Activated naive CD8-positive, alpha-beta T cell (primary cell): ENCODE results near the gene MAD1L1.
A peak's percentile ranks its signal among the peaks of the same experiment; 100 is the strongest.

Experiments
- H3K27ac Mint-ChIP-seq: one replicate; pipeline ENCODE4 v1.8.0; 2021; ENCODE audit warnings: mixed read lengths
- H3K27me3 Mint-ChIP-seq: one replicate; pipeline ENCODE4 v1.8.0; 2021; ENCODE audit warnings: mixed read lengths
- H3K36me3 Mint-ChIP-seq: one replicate; pipeline ENCODE4 v1.8.0; 2021; ENCODE audit warnings: mixed read lengths
- H3K4me1 Mint-ChIP-seq: one replicate; pipeline ENCODE4 v1.8.0; 2021; ENCODE audit warnings: low read depth, mixed read lengths
- H3K4me3 Mint-ChIP-seq: one replicate; pipeline ENCODE4 v1.8.0; 2021; ENCODE audit warnings: mild to moderate bottlenecking, mixed read lengths
- H3K9me3 Mint-ChIP-seq: one replicate; pipeline ENCODE4 v1.8.0; 2021; ENCODE audit warnings: low read depth, mixed read lengths

MAD1L1 gene

DNA sequence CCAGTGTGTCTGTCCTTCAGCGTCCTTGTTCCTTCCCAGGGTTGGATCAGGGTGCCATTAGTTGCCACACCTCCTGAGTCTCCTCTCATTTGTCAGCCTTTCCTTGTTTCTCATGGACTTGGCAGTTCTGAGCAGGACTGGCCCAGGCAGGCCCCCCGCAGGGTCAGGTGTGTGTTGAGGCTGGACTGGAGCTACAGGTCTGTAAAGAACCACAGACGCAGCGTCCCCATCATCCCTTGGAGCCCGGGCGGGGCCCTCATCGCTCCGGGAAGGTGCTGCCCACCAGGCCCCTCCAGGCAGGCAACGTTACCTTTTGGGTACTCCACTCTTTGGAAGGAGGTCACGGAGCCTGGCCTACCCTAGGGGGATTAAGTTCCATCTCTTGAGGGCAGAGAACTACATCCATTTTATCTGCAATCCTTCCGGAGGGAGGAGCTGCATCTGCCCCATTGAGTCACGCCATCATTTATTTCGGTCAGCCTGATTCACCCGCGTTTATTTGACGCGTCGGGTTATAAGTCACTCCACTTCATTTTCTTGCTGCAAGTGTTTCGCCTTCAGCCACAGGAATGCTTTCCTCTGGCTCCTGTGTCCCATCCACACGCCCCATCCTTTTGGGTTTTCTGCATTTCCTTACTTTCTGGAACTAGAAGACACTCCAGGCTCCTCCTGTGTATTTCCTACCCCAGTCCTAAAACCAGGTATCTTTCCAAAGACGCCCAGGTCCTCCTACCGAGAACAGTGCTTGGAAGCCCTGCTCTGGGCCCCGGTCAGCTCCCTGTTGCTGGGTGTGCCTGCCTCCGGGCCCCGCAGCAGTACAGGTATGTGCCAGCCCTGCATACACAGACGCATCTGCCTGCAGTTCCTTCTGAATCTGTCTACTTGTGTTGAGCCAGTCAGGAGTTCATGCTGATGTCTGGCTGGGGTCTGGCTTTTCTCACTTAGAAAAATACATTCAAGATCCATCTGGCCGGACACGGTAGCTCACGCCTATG is 141.9 kb downstream of the MAD1L1 start:
- Mint-ChIP-seq H3K36me3 (peaks cover 16% of the 10 kb centered on the region), H3K27ac (no peak overlapping the region), H3K9me3 (no peaks in the 10 kb centered on the region), H3K4me1 (peaks cover 20% of the 10 kb centered on the region), H3K27me3 (no peaks in the 10 kb centered on the region), H3K4me3 (no peak overlapping the region)

DNA sequence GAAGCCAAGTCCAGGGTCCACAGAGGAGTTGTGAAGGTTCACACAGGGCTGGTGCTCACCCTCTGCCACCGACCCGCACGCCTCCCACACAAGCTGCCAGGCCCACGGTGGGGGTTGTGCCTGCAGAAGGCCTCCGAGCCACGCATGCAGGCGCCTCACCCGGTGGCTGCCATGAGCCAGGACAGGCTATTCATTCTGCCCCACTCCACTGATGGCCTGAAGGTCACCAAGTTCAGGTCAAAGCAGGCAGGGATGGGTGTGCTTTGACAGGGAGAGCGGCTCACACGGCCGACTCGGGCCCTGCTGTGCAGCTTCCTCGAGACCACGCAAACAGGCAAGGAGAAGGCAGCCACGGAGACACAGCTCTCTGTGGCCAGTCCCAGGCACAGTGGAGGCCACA is 143.9 kb downstream of the MAD1L1 start:
- Mint-ChIP-seq H3K4me3 (no peak overlapping the region), H3K27ac (no peak overlapping the region), H3K4me1 (peaks cover 36% of the 10 kb centered on the region), H3K27me3 (no peaks in the 10 kb centered on the region), H3K9me3 (no peaks in the 10 kb centered on the region), H3K36me3 (peaks cover 13% of the 10 kb centered on the region)

DNA sequence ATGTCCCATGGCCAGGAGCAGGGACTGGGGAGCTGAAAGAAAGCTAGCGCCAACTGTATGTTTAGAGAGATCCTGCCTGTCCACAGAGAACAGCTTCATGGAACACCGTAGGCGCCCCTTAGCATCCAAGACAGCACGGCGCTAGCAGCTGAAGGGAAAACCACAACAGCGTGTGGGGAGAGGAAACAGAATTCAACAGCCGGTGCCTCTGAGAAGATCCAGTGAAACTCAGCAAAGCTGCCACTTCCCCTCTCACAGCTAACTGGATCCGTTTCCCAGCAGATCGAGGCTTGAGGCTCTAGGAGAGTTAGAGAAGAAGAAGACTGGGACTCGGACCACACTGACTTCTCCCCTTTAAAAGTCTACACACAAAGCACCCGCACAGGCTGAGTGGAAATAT is 145.0 kb downstream of the MAD1L1 start:
- no peak overlapping the region for H3K4me3 Mint-ChIP-seq
- no peaks in the 10 kb centered on the region for H3K9me3 Mint-ChIP-seq
- no peak overlapping the region for H3K27ac Mint-ChIP-seq
- peaks cover 10% of the 10 kb centered on the region for H3K36me3 Mint-ChIP-seq
- no peaks in the 10 kb centered on the region for H3K27me3 Mint-ChIP-seq
- peaks cover 37% of the 10 kb centered on the region for H3K4me1 Mint-ChIP-seq

DNA sequence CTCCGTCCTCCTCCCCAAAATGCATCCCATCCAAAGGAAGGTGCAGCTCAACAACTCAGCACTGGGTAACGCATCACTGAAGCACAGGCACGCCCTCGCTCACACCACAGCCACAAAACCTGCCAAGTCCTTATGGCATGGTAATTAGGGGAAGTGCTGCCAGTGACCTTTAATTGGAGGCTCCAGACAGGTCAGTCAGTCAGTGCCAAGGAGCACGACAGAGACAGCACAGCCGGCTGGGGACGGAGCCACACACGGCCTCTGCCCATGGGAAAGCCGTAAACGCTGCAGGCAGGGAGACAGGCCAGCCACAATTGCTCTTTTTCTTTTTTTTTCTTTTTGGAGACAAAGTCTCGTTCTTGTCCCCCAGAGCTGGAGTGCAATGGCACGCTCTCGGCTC is 146.5 kb downstream of the MAD1L1 start:
- no peaks in the 10 kb centered on the region for H3K27me3 Mint-ChIP-seq
- H3K36me3 Mint-ChIP-seq = peaks cover 7% of the 10 kb centered on the region
- H3K4me3 Mint-ChIP-seq = no peak overlapping the region
- H3K4me1 Mint-ChIP-seq = peaks cover 38% of the 10 kb centered on the region
- H3K27ac Mint-ChIP-seq = no peak overlapping the region
- H3K9me3 Mint-ChIP-seq = no peaks in the 10 kb centered on the region

DNA sequence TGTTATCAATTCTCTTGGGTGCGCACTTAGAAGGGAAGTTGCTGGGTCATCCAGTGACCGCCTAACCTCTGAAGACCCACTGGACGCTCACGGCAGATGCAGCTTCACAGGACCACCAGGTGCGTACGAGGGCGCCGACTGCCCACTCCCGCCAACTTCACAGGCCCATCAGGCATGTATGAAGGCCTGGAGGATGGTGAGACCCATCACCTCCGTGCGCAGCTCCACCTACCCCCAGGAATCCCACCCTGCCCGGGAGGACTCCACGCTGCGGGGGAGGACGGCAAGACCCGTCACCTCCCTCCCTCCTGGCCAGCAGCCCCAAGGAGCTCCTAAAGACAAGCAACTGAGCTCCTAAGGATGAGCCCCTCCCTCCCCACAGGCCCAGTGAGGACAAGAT is 146.9 kb downstream of the MAD1L1 start:
- Mint-ChIP-seq H3K27ac (no peak overlapping the region), H3K4me1 (peaks cover 38% of the 10 kb centered on the region), H3K4me3 (no peak overlapping the region), H3K36me3 (peaks cover 7% of the 10 kb centered on the region), H3K27me3 (no peaks in the 10 kb centered on the region), H3K9me3 (no peaks in the 10 kb centered on the region)

DNA sequence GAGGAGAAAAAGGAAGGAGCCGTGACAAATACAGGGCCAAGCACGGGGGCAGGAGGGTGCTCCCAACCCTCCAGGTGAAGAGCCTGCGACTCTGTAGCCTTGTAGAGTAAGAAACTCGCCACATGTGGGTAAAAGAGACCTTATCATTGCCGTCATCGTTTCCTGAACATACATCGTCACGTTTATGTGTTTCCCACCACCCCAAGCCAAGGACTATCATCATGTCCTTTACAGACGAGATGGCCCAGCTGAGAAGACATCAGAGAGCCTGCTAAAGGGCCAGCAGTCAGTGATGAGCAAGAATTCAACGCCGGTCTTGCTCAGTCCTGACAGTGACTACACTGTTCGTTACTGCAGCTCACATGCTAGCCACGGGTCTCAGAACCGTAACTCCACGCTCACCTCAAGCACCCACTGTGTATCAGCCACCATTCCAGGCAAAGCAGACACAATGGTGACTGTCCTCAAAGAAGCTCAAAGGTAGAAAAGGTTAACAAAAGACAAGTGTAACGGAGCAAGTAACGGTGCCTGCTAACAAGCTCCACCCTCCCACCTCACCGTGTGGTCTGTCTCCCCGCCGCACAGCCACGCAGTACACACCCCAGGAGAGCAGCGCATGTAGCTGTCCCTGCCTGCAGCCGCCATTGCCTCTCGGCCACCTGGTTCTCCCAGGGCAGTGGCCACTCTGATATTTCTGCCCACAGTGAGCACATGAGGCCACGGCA is 147.8 kb downstream of the MAD1L1 start:
- Mint-ChIP-seq H3K4me3 (peak overlapping the region; percentile 30), H3K27me3 (no peaks in the 10 kb centered on the region), H3K4me1 (peaks cover 38% of the 10 kb centered on the region), H3K9me3 (no peaks in the 10 kb centered on the region), H3K36me3 (peaks cover 7% of the 10 kb centered on the region), H3K27ac (peak overlapping the region; percentile 61)

DNA sequence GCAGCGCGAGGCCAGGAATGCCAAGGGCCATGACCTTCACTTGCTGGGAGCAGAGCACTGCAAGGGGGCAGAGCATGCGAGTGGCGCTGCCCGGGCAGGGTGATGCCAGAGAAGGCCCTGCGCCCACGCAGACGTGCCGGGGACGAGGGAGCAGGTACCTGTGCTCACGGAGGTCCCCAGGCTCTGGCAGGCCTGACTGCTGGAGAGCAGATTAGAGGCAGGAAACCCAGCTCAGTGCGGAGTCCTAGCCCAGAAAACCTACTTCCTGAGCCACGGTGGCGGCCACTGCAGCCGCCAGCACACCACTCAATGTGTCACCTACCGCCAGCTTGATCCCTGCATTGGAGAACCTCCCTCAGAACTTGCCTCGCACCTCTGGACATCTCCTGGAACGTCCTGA is 148.4 kb downstream of the MAD1L1 start:
- Mint-ChIP-seq H3K9me3 (no peaks in the 10 kb centered on the region), H3K27ac (no peak overlapping the region), H3K36me3 (peaks cover 4% of the 10 kb centered on the region), H3K4me3 (peak overlapping the region; percentile 30), H3K4me1 (peaks cover 43% of the 10 kb centered on the region), H3K27me3 (no peaks in the 10 kb centered on the region)

DNA sequence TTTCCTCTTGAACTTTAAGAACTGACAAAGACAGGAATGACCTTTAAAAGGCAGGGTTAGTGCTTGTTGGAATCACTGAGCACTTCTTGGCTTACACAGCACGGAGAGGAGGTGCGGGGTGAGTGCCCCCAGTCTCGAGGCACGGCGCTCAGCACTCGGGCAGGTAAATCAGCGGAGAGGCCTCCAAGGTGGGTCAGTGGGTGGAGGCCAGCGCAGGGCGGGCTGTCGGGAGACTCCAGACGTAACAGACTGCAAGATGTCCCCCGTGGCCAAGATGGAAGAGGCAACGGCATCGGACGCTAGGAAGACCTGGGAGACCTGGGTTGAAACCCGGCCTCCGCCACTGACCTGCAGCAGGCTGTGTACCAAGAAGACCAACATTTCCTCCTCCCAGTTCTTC is 149.4 kb downstream of the MAD1L1 start:
- Mint-ChIP-seq H3K4me1 (peaks cover 45% of the 10 kb centered on the region), H3K36me3 (peaks cover 4% of the 10 kb centered on the region), H3K27ac (no peak overlapping the region), H3K9me3 (no peaks in the 10 kb centered on the region), H3K4me3 (no peak overlapping the region), H3K27me3 (no peaks in the 10 kb centered on the region)

DNA sequence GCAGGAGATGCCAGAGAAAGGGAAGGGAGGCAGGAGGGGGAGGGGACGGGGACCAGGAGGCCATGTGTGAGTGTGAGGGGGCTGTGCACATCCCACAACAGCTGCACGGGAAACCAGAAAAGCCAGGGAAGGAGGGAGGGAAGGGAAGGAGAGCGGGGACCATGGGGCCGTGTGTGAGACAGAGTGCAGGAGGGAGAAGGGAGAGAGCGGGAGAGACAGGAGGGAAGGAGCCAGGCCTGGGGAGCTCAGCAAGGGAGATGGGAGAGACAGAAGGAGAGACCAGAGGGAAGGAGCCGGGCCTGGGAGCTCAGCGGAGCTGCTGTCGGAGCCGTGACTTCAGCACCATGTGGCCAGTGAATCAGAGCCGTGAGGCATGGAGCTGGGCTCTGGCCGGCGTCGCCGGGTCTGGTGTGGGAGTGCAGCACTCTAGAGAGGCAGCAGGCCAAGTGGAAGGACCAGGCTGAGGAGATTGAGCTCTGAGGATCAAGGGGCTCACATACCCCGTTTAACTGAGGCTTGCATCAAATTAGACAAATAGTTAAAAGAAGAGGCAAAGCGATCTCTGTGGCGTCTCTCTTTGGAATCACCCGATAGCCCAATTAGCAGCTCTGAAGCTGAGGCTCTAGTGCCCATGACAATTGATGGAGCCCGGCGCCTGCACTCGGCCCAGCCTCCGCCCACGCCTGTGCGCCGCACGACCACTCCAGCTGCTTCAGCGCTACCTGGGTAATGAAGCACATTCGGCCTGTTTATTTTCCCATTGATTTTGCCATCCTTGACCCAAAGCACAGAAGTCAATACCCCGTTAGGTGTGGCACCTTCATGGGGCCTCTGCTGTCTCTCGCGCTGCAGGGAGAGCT is 150.4 kb downstream of the MAD1L1 start:
- Mint-ChIP-seq H3K36me3 (peaks cover 4% of the 10 kb centered on the region), H3K27ac (no peak overlapping the region), H3K27me3 (no peaks in the 10 kb centered on the region), H3K4me1 (peaks cover 39% of the 10 kb centered on the region), H3K4me3 (no peak overlapping the region), H3K9me3 (no peaks in the 10 kb centered on the region)

DNA sequence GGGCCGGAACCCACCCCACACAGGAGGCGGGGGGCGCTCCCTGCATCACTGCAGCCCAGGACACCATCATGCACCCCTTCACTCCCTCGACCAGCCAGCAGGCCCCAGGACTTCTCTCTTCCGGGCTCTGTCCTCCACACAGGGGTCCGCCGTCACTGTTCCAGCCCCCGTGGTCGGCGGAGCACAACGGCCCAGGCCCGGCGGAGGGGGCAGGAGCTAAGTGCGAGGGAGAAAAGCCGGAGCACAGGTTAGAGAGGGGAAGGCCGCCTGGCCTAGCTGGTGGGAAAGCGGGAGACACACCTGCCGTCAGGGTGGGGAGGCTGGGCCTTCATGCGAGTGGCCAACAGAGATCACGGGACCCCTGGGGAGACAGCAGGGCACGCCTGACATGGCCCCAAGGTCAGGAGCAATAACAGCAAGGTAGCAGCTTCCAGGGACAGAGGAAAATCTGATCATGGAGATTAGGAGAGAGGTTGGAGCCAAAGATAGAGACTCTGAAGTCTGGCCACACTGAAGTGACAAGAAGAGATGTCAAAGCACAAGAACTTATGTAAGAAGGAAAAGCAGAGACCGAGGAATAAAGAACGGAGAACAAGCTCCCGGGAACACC is 151.1 kb downstream of the MAD1L1 start:
- Mint-ChIP-seq H3K27me3 (no peaks in the 10 kb centered on the region), H3K27ac (no peak overlapping the region), H3K4me1 (peaks cover 34% of the 10 kb centered on the region), H3K9me3 (no peaks in the 10 kb centered on the region), H3K36me3 (peaks cover 2% of the 10 kb centered on the region), H3K4me3 (no peak overlapping the region)

DNA sequence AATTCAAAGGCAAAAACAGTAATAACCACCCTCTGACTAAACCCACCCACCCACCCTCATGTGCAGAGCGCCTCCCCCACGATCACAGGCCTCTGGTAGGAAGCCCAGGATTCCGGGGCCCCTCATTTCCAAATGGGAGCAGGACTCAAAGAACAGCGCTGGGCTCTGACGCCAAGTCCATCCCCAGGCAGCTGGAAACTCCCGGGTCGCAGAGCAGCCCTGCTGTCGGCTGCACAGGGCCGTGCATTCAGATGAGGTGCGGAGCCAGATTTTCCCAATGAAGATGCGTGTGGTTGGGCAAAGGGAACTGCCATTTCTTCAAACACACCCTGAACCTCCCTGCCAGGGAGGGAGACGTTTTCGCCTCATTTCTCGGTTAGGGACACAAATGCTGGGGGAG is 152.3 kb downstream of the MAD1L1 start:
- peaks cover 2% of the 10 kb centered on the region for H3K36me3 Mint-ChIP-seq
- H3K4me1 Mint-ChIP-seq = peaks cover 29% of the 10 kb centered on the region
- no peaks in the 10 kb centered on the region for H3K27me3 Mint-ChIP-seq
- no peak overlapping the region for H3K4me3 Mint-ChIP-seq
- H3K27ac Mint-ChIP-seq = no peak overlapping the region
- no peaks in the 10 kb centered on the region for H3K9me3 Mint-ChIP-seq

DNA sequence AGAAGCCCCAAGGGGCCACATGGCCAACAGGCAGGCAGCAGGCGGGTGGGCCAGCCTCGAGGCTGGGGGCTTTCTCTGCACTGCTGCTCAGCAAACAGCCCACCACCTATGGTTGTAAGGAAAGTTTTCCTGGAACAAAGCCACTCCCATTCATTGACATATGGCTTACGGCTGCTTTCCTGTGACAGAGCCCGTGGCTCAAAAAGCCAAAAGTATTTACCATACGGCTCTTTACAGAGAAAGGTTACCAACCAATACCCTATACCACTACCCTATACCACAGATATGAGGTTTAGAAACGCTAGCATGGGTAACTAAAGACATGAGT is 152.7 kb downstream of the MAD1L1 start:
- Mint-ChIP-seq H3K4me1 (peaks cover 25% of the 10 kb centered on the region), H3K36me3 (peaks cover 2% of the 10 kb centered on the region), H3K27me3 (no peaks in the 10 kb centered on the region), H3K9me3 (no peaks in the 10 kb centered on the region), H3K4me3 (no peak overlapping the region), H3K27ac (no peak overlapping the region)

DNA sequence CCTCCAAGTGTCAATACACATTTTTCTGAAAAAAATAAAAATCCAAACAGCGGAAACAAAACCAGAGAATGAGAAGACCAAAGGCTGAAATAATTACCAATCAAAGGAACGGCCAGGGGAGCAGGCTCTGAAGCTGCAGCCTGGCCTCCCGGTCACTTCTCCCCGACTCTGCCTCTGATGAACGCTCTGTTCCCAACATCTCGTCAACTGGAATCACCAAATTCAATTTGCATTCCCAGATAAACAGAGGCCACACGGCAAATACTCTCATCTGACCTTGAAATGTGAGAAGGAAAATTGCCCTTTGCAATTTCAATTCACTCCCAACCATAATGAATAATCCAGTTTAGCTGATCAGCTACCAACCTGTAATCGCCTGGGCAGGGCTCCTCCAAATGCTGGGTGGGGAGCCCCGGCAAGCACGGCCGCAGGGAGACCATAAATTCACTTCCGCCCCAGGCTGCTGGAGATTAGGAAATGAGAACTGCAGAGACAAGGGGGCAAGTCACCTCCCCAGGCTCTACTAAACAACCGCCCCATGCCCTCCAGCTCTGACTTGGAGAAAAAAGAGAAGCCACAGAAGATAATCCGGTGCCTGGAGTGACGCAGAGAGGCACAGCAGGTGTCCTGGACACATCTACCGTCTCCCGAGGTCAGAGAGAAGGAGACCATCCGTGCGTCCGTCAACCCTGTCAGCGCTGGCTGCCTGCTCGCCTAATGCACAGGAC is 153.2 kb downstream of the MAD1L1 start:
- H3K36me3 Mint-ChIP-seq = peaks cover 2% of the 10 kb centered on the region
- no peak overlapping the region for H3K27ac Mint-ChIP-seq
- peaks cover 20% of the 10 kb centered on the region for H3K4me1 Mint-ChIP-seq
- no peak overlapping the region for H3K4me3 Mint-ChIP-seq
- no peaks in the 10 kb centered on the region for H3K27me3 Mint-ChIP-seq
- no peaks in the 10 kb centered on the region for H3K9me3 Mint-ChIP-seq

DNA sequence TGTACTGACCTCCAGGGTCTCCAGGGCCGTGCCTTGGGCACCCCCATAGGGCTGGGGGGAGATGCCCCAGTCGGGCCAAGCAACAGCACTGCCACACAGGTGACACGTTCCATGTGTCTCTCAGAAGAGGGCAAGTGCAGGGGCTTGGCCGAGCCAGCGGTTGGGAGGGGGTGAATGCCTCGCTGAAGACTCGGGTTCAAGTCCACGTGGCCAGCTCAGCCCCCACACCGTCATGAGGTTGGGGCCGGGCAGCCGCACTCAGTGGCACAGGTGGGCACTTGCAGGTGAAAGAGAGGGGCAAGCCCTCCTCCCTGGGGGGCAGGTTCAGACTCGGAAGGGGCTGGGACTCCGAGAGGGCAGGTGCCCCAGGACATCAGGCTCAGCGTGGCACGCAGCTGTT is 153.8 kb downstream of the MAD1L1 start:
- H3K27me3 Mint-ChIP-seq = no peaks in the 10 kb centered on the region
- no peak overlapping the region for H3K4me3 Mint-ChIP-seq
- H3K36me3 Mint-ChIP-seq = peaks cover 2% of the 10 kb centered on the region
- H3K4me1 Mint-ChIP-seq = peaks cover 14% of the 10 kb centered on the region
- no peaks in the 10 kb centered on the region for H3K9me3 Mint-ChIP-seq
- no peak overlapping the region for H3K27ac Mint-ChIP-seq
